Breast epithelium (tissue), 4 donors: Measurements from ENCODE around the gene DPH1. TPM values are rescaled to one million over a fixed set of nuclear protein-coding genes. Genes with fewer than 3 reads are reported as not detected.

Source experiments
- DNase-seq, 2 donors: peaks; one replicate each; pipeline ENCODE4 v3.0.0-alpha.2; 2019; ENCODE audit warnings: low spot score in 2 of 2
- H3K27ac ChIP-seq, 2 donors: fragments of 200-600 bp; sonication (generic) in 1 of 2; one replicate each; pipeline ENCODE4 v1.5.1; 2016 to 2019; ENCODE audit warnings: mild to moderate bottlenecking in 1 of 2
- H3K27me3 ChIP-seq, 2 donors: fragments of 200-600 bp; sonication (generic) in 1 of 2; one replicate each; pipeline versions ENCODE4 v1.5.1 to v1.6.0; 2017 to 2019; ENCODE audit warnings: control low read depth in 1 of 2, mild to moderate bottlenecking in 1 of 2
- H3K36me3 ChIP-seq: fragments of 200-600 bp; one replicate; pipeline ENCODE4 v1.5.1; 2019
- H3K4me1 ChIP-seq, 2 donors: fragments of 200-600 bp; sonication (generic); one replicate each; pipeline ENCODE4 v1.5.1; 2016 to 2019; ENCODE audit warnings: control low read depth in 1 of 2
- H3K4me3 ChIP-seq, 3 donors: fragments of 200-600 bp; sonication (generic); 1 replicate in 2 of 3; 2 replicates in 1 of 3; pipeline ENCODE4 v1.5.1; 2016 to 2019; ENCODE audit warnings: mild to moderate bottlenecking in 3 of 3, moderate library complexity in 2 of 3
- H3K9me3 ChIP-seq, 2 donors: fragments of 200-600 bp; sonication (generic) in 1 of 2; one replicate each; pipeline ENCODE4 v1.5.1; 2016 to 2019; ENCODE audit warnings: control low read depth in 1 of 2
- POLR2A ChIP-seq: fragments of 450-650 bp; IDR thresholded peaks from one replicate; pipeline ENCODE4 v1.6.1; 2016; ENCODE audit warnings: antibody characterized with exemption, mild to moderate bottlenecking, moderate library complexity
- POLR2AphosphoS5 ChIP-seq, 3 donors: sonication (generic); formaldehyde crosslinking; IDR thresholded peaks; one replicate each; pipeline ENCODE4 v1.6.1; 2017; ENCODE audit warnings: antibody characterized with exemption in 3 of 3
- intact Hi-C: fragments of 100-400 bp; cut with DNase I; formaldehyde crosslinking; loops from one replicate; pipeline ENCODE4 v1.15.1; 2023; ENCODE audit warnings: low total_unique reads
- total RNA-seq, 3 donors: library from RNA; depleted of rRNA; stranded (reverse); fragments of >200 nt; gene quantifications; one replicate each; pipeline ENCODE4 v1.1.0, GENCODE V29; 2016
- TF ChIP-seq, protein P1 (sequence below), 3 donors: fragments of 450-650 bp; IDR thresholded peaks; one replicate each; pipeline ENCODE4 v1.5.1; 2016 to 2017; ENCODE audit warnings: antibody characterized with exemption in 3 of 3, mild to moderate bottlenecking in 3 of 3, moderate library complexity in 3 of 3

DPH1 gene
- total RNA-seq, 3 donors from 2014 or later = 28.3 to 66.6 (median 55.7) TPM

DNA sequence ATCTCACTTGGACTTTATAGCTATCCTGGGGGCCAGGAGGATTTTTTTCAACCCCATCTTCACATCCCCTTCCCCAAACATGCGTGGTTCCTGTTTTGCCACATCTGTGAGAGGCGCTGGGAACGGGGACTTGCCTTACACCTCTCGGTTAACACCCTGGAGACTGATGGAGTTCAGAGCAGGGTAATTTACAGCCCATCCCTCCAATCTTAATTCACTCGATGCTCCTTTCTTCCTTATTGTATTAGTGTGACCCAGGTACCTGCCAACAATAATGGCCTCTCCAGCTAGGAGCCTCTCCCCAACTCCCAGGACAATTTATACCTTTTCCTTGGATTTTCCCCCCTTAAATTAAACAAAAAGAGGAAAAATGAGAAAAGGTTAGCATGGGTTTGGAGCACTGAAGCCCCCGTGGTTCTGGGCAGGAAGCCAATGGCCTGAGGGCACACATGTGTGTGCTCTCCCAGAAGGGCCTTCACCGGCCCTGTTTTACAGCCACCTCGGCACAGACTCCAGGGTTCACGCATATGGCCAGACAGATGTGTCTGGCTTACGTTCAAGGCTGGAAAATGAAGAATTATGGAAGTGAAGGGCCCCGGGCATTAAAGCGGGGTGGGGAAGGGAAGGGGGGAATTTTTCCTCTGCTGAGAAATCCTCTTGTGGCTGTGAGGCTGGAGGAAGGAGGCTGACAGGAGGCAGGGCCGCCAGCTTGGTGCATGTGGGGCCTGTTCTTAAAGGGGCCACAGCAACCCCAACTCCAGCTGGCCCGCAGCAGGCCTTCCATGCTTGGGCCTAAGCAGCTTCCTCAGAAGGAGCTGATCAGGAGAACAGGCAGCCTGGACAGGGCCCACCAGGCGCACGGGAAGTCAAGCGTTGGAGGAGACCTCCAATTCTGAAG lies 46.4 kb downstream of the DPH1 start:
- intact Hi-C loops = no loop called here
- no peak for DNase-seq
- Histone ChIP-seq H3K4me1 (no peaks in the 10 kb centered on the region), H3K9me3 (no peaks in the 10 kb centered on the region), H3K27ac (peak overlapping the region; percentile 70 to 92), H3K36me3 (peaks cover 5% of the 10 kb centered on the region), H3K4me3 (no peak overlapping the region), H3K27me3 (no peaks in the 10 kb centered on the region)
- TF ChIP-seq POLR2AphosphoS5 (IDR thresholded peaks at IDR 0.05) (no peak), POLR2A (no peak)
- TF ChIP-seq, protein P1, sequence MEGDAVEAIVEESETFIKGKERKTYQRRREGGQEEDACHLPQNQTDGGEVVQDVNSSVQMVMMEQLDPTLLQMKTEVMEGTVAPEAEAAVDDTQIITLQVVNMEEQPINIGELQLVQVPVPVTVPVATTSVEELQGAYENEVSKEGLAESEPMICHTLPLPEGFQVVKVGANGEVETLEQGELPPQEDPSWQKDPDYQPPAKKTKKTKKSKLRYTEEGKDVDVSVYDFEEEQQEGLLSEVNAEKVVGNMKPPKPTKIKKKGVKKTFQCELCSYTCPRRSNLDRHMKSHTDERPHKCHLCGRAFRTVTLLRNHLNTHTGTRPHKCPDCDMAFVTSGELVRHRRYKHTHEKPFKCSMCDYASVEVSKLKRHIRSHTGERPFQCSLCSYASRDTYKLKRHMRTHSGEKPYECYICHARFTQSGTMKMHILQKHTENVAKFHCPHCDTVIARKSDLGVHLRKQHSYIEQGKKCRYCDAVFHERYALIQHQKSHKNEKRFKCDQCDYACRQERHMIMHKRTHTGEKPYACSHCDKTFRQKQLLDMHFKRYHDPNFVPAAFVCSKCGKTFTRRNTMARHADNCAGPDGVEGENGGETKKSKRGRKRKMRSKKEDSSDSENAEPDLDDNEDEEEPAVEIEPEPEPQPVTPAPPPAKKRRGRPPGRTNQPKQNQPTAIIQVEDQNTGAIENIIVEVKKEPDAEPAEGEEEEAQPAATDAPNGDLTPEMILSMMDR (IDR thresholded peaks at IDR 0.05) = no peak

DNA sequence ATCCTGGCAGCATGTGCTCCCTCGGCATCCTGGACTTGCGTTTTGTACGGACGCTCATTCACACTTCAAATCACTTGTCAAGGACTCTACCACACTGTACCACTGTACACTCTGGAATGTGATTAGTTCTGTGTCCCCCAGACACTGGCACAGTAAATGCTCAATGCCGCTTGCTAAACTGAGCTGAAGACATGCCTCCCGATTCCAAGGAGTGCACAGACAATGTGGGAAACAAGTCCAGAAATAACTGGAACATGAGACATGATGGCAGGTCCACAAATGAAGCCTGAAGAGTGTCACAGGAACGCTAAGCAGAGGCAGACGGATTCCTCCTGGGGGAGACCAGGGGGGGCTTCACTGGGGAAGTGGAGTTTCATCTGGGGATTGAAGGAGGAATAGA lies 47.1 kb downstream of the DPH1 start:
- intact Hi-C loops = no loop called here
- H3K27me3 ChIP-seq = no peaks in the 10 kb centered on the region
- H3K4me1 ChIP-seq = no peaks in the 10 kb centered on the region
- TF ChIP-seq, protein P1 (IDR thresholded peaks at IDR 0.05) = no peak
- TF ChIP-seq POLR2A (no peak), POLR2AphosphoS5 (IDR thresholded peaks at IDR 0.05) (no peak)
- peaks cover 5% of the 10 kb centered on the region for H3K36me3 ChIP-seq
- DNase-seq = no peak
- H3K9me3 ChIP-seq = no peaks in the 10 kb centered on the region
- no peak overlapping the region for H3K4me3 ChIP-seq
- H3K27ac ChIP-seq = peak overlapping the region; percentile 70 to 92

DNA sequence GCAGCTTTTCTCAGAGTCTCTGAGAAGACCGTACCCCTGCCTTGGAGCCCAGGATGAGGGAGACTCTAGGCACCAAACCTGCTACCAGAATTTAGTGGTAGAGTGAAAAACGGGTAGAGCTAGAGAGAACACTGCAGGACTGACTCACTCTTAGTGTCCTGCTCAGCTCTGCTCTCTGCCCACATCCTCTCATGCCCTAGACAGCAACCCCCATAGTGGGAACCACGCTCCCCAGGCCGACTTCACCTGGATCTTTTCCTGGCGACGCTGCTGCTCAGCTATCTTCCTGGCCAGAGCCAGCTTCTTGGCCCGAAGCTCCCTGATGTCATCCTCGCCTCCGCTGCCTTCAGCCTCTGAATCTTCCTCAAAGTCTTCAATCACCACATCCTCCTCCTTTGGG lies 51.6 kb downstream of the DPH1 start:
- no peaks in the 10 kb centered on the region for H3K9me3 ChIP-seq
- no peaks in the 10 kb centered on the region for H3K27me3 ChIP-seq
- no peak overlapping the region for H3K4me3 ChIP-seq
- intact Hi-C loops = no loop called here
- peaks cover 19 to 27% of the 10 kb centered on the region in 2 donors for H3K4me1 ChIP-seq
- DNase-seq = no peak
- H3K27ac ChIP-seq = peak overlapping the region; percentile 94 to 97
- TF ChIP-seq POLR2AphosphoS5 (IDR thresholded peaks at IDR 0.05) = no peak
- TF ChIP-seq, protein P1 (IDR thresholded peaks at IDR 0.05) = no peak
- no peak for TF ChIP-seq POLR2A
- peaks cover 5% of the 10 kb centered on the region for H3K36me3 ChIP-seq

DNA sequence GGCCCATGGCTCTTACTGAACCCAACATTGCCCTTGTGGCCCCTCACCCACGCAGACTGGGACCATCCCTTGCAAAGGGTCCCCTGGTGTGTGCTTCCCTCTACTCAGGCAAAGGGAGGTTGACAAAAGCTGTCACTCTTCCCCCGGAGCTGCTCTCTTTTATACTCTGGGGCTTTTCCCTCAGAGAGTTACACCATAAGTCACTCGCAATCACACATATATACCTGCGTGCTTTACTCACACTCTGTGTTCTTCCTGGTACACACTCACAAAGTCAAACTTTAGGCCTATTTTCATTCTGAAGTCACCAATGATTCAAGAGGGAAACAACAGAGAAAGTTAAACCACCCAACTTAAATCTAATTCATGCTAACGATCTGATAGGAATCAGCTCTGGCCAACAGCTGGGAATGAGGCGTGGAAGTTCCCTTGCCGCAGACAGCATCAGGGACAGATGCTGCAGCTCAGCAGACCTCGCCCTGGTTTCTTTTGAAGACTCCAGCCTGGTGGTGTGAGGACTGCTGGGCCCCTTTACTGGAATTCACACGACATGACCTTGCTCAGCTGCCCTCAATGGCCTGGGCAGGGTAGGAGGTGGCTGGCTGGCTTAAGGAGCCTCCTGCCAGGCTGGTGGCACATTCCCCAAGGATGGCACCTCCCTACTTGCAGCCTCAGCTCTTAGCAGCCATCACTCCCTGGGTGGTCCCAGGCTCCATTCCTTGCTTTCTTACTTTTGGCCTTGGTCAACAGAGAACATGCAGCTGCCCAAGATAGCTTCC lies 52.2 kb downstream of the DPH1 start:
- TF ChIP-seq POLR2AphosphoS5 (IDR thresholded peaks at IDR 0.05) = no peak
- no peak for TF ChIP-seq POLR2A
- TF ChIP-seq, protein P1 (IDR thresholded peaks at IDR 0.05) = no peak
- no peak for DNase-seq
- peaks cover 19 to 27% of the 10 kb centered on the region in 2 donors for H3K4me1 ChIP-seq
- H3K36me3 ChIP-seq = peaks cover 5% of the 10 kb centered on the region
- no peak overlapping the region for H3K4me3 ChIP-seq
- intact Hi-C loops = no loop called here
- H3K9me3 ChIP-seq = no peaks in the 10 kb centered on the region
- no peaks in the 10 kb centered on the region for H3K27me3 ChIP-seq
- peak overlapping the region; percentile 94 to 97 for H3K27ac ChIP-seq

DNA sequence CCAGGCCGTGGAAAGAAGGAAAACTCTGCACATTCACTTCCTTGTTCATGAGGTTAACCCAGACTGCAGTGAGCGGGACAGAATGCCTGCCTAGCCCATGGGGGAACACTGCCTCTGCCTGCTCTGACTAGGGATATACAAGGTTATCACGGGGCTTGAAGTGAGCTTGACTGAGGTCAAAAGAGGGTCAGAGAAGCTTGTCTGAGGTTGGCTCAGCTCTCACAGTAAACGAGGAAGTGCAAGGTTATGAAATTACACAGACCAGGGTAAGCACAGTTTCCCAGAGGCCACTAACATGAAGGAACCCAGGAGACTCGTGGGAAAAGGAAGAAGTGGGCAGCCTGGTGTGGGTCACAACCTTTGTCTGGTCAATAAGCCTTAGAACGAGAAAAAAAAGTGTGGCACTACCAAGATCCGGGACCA lies 53.7 kb downstream of the DPH1 start:
- peaks cover 19 to 27% of the 10 kb centered on the region in 2 donors for H3K4me1 ChIP-seq
- no peak overlapping the region for H3K4me3 ChIP-seq
- peaks cover 5% of the 10 kb centered on the region for H3K36me3 ChIP-seq
- TF ChIP-seq POLR2A = no peak
- TF ChIP-seq, protein P1 (IDR thresholded peaks at IDR 0.05) = peak in 1 of 3 donors; percentile 3
- peak in 1 of 3 donors; percentile 22 for TF ChIP-seq POLR2AphosphoS5 (IDR thresholded peaks at IDR 0.05)
- intact Hi-C loops = no loop called here
- H3K9me3 ChIP-seq = no peaks in the 10 kb centered on the region
- DNase-seq = peak in 1 of 2 donors; percentile 57
- no peaks in the 10 kb centered on the region for H3K27me3 ChIP-seq
- H3K27ac ChIP-seq = peak overlapping the region; percentile 94 to 97
